ENCODE results near the gene ORC5. TPM values are rescaled to one million over a fixed set of nuclear protein-coding genes. Genes with fewer than 3 reads are reported as not detected.

The ORC5 gene
- 11.2 and 19.7 TPM in 2 replicates for total RNA-seq

DNA sequence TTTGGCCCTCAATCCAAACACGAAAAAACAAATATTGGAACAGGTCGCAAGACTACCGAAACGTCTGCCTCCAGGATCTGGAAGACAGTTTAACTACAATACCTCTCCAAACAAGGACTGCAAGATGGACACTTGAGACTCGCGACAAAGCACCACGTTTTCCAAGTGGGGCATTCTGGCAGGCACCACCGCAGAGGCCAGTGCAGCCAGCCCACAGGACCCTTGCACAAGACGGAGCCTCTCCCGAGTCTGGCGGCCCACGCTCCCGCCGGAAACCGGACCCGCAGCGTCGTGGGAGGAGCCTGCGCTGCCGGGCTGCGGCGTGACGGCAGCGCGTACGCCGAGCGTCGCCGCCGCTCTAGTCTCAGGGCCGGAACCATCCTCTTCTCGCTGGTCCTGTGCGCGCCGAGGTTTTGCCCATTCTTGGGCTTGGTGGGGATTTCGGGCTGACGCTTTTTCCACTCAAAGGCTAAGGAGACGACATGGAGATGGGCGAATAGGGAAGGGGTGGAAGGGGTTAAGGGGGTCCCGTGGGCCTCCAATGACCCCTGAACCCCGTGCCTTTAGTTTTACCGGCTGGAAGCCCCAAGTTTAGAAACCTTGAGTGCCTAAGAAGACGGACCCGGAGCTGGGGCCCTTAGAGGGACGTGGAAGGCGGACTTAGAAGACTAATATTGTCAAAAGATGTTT is at the start of gene ORC5:
Gene ORC5 (minus strand): TSS at position 283 of the 690 bp plus-strand sequence. CDS start 109 bp downstream, at position 174.

Other genes with a start within 250 kb of the ORC5 start
- 8.1 and 899 TPM in 2 replicates for gene RELN, start 218.4 kb downstream of the ORC5 start, total RNA-seq
- gene LHFPL3, start 120.6 kb upstream of the ORC5 start, total RNA-seq, result not detected in 2 replicates